ENCODE results near the gene FNDC3A.

- TF ChIP-seq EZH2 (optimal IDR thresholded peaks at IDR 0.05; ENCODE audit: low read depth, low read length) (no peak), EZH2phosphoT487 (IDR thresholded peaks at IDR 0.05; ENCODE audit: low read length) (no peak)
- TF ChIP-seq, protein P1, sequence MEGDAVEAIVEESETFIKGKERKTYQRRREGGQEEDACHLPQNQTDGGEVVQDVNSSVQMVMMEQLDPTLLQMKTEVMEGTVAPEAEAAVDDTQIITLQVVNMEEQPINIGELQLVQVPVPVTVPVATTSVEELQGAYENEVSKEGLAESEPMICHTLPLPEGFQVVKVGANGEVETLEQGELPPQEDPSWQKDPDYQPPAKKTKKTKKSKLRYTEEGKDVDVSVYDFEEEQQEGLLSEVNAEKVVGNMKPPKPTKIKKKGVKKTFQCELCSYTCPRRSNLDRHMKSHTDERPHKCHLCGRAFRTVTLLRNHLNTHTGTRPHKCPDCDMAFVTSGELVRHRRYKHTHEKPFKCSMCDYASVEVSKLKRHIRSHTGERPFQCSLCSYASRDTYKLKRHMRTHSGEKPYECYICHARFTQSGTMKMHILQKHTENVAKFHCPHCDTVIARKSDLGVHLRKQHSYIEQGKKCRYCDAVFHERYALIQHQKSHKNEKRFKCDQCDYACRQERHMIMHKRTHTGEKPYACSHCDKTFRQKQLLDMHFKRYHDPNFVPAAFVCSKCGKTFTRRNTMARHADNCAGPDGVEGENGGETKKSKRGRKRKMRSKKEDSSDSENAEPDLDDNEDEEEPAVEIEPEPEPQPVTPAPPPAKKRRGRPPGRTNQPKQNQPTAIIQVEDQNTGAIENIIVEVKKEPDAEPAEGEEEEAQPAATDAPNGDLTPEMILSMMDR (IDR thresholded peaks at IDR 0.05; ENCODE audit: low read length) = no peak
Observed at GRCh38 chr13:49052813-49053212, 77.1 kb downstream of the FNDC3A start.

Measured in MM.1S (cell line).